ENCODE results near the gene NRP1.
"Not testable (repeated sequence)": the region's sequence is repeated elsewhere in the genome, so short reads cannot be mapped to it uniquely, and the experiment has no call there.

Gene NRP1

GRCh38 chr10:33142295-33142694 lies 192.2 kb downstream of the NRP1 start:
- no peak for DNase-seq

- DNase-seq, result no peak
Measured at GRCh38 chr10:33141251-33141650, 193.2 kb downstream of the NRP1 start.

- peak; percentile 50 for DNase-seq
Measured at GRCh38 chr10:33139181-33139646, 195.3 kb downstream of the NRP1 start.

- DNase-seq, result not testable (repeated sequence)
Measured at GRCh38 chr10:33138686-33139085, 195.8 kb downstream of the NRP1 start.

GRCh38 chr10:33137356-33138005 lies 197.0 kb downstream of the NRP1 start:
- DNase-seq, result no peak

- no peak for DNase-seq
Measured at GRCh38 chr10:33136781-33137180, 197.7 kb downstream of the NRP1 start.

GRCh38 chr10:33136271-33136670 lies 198.2 kb downstream of the NRP1 start:
- DNase-seq, result no peak

GRCh38 chr10:33134011-33134751 lies 200.3 kb downstream of the NRP1 start:
- peak; percentile 68 for DNase-seq

GRCh38 chr10:33133557-33133956 lies 200.9 kb downstream of the NRP1 start:
- DNase-seq, result no peak

- DNase-seq, result no peak
Measured at GRCh38 chr10:33132626-33133025, 201.8 kb downstream of the NRP1 start.

- no peak for DNase-seq
Measured at GRCh38 chr10:33129996-33130386, 204.5 kb downstream of the NRP1 start.

GRCh38 chr10:33129141-33129995 lies 205.1 kb downstream of the NRP1 start:
- DNase-seq, result no peak

GRCh38 chr10:33127622-33128021 lies 206.8 kb downstream of the NRP1 start:
- DNase-seq, result no peak

Measured in activated CD8-positive, alpha-beta memory T cell treated with anti-CD3 and anti-CD28 coated beads, Interleukin-2, amount 50 U/mL, for 4 hours (primary cell).